Chondrocyte (in vitro differentiated cells): ENCODE measurements around the gene COLQ. TPM values are rescaled to one million over a fixed set of nuclear protein-coding genes. Genes with fewer than 3 reads are reported as not detected.
"Not testable (repeated sequence)": the region's sequence is repeated elsewhere in the genome, so short reads cannot be mapped to it uniquely, and the experiment has no call there.

Source experiments
- DNase-seq: peaks from one replicate; pipeline ENCODE4 v3.0.0; 2021; ENCODE audit warnings: mixed read lengths, low spot score
- H3K27ac Mint-ChIP-seq: one replicate; pipeline ENCODE4 v1.8.0; 2021; ENCODE audit warnings: mild to moderate bottlenecking, moderate library complexity, mixed read lengths; ENCODE audit not compliant: unreplicated experiment
- H3K27me3 Mint-ChIP-seq: 2 replicates; pipeline ENCODE4 v1.8.0; 2021; ENCODE audit warnings: low read depth, mixed read lengths
- H3K36me3 Mint-ChIP-seq: 2 replicates; pipeline ENCODE4 v1.8.0; 2021; ENCODE audit warnings: low read depth, mixed read lengths
- H3K4me1 Mint-ChIP-seq: 2 replicates; pipeline ENCODE4 v1.8.0; 2021; ENCODE audit warnings: low read depth, mild to moderate bottlenecking, mixed read lengths
- H3K4me3 Mint-ChIP-seq: one replicate; pipeline ENCODE4 v1.8.0; 2021; ENCODE audit warnings: mild to moderate bottlenecking, moderate library complexity, mixed read lengths; ENCODE audit not compliant: unreplicated experiment
- H3K9me3 Mint-ChIP-seq: 2 replicates; pipeline ENCODE4 v1.8.0; 2021; ENCODE audit warnings: low read depth, mixed read lengths
- CTCF ChIP-seq: fragments of 200-600 bp; sonication (generic); IDR thresholded peaks from 2 replicates; pipeline ENCODE4 v1.5.0; 2021; ENCODE audit warnings: antibody characterized with exemption, mild to moderate bottlenecking, moderate library complexity
- total RNA-seq: library from RNA; stranded (reverse); gene quantifications from 3 replicates; pipeline ENCODE4 v1.2.1, GENCODE V29; 2021

Gene COLQ
- total RNA-seq, 1 donor from 2014 or later = 4.2 TPM

GRCh38 chr3:15458212-15458780 is 63.2 kb downstream of the COLQ start:
- no peak for DNase-seq
- no peaks in the 10 kb centered on the region for H3K27me3 Mint-ChIP-seq
- TF ChIP-seq CTCF = no peak
- H3K36me3 Mint-ChIP-seq = peaks cover 4% of the 10 kb centered on the region
- no peak overlapping the region for H3K27ac Mint-ChIP-seq
- no peaks in the 10 kb centered on the region for H3K9me3 Mint-ChIP-seq
- H3K4me1 Mint-ChIP-seq = no peaks in the 10 kb centered on the region
- no peak overlapping the region for H3K4me3 Mint-ChIP-seq

GRCh38 chr3:15456915-15457314 is 64.6 kb downstream of the COLQ start:
- not testable (repeated sequence) for H3K36me3 Mint-ChIP-seq, H3K27me3 Mint-ChIP-seq, H3K4me3 Mint-ChIP-seq, H3K9me3 Mint-ChIP-seq, H3K27ac Mint-ChIP-seq, DNase-seq, H3K4me1 Mint-ChIP-seq

- Mint-ChIP-seq H3K9me3 (no peaks in the 10 kb centered on the region), H3K27ac (no peak overlapping the region), H3K36me3 (peaks cover 6% of the 10 kb centered on the region), H3K27me3 (no peaks in the 10 kb centered on the region), H3K4me1 (no peaks in the 10 kb centered on the region), H3K4me3 (no peak overlapping the region)
- DNase-seq = no peak
- no peak for TF ChIP-seq CTCF
Observed at GRCh38 chr3:15456321-15456720, 65.2 kb downstream of the COLQ start.

DNA sequence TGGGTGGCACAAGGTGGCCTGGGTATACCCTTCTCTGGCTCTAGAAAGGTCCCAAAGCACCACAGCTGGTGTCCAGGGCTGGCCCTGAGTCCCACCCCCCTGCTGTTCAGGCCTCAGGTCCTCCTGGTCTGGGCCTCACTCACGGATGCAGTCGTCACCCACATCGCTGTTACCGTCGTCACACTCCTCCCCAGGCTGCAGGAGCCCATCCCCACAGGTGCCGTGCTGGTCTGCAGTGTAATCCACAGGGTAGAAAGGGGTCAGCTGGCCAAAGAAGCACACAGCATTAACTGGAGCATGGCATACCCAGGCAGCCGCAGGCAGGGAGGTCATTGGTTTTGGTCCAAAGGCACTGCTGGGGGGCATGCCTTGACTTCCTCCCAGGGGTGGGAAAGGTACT is 65.8 kb downstream of the COLQ start:
- Mint-ChIP-seq H3K27ac (no peak overlapping the region), H3K4me3 (no peak overlapping the region), H3K4me1 (no peaks in the 10 kb centered on the region)

GRCh38 chr3:15454965-15455364 is 66.5 kb downstream of the COLQ start:
- no peak overlapping the region for H3K27ac Mint-ChIP-seq
- H3K27me3 Mint-ChIP-seq = no peaks in the 10 kb centered on the region
- DNase-seq = no peak
- no peaks in the 10 kb centered on the region for H3K4me1 Mint-ChIP-seq
- no peak overlapping the region for H3K4me3 Mint-ChIP-seq
- no peaks in the 10 kb centered on the region for H3K9me3 Mint-ChIP-seq
- TF ChIP-seq CTCF = no peak
- H3K36me3 Mint-ChIP-seq = peaks cover 12% of the 10 kb centered on the region

More for the DNA sequence above, 65.8 kb downstream of the COLQ start:
- Mint-ChIP-seq H3K27me3 (no peaks in the 10 kb centered on the region), H3K9me3 (no peaks in the 10 kb centered on the region), H3K36me3 (peaks cover 8% of the 10 kb centered on the region)
- DNase-seq = no peak
- TF ChIP-seq CTCF = no peak

DNA sequence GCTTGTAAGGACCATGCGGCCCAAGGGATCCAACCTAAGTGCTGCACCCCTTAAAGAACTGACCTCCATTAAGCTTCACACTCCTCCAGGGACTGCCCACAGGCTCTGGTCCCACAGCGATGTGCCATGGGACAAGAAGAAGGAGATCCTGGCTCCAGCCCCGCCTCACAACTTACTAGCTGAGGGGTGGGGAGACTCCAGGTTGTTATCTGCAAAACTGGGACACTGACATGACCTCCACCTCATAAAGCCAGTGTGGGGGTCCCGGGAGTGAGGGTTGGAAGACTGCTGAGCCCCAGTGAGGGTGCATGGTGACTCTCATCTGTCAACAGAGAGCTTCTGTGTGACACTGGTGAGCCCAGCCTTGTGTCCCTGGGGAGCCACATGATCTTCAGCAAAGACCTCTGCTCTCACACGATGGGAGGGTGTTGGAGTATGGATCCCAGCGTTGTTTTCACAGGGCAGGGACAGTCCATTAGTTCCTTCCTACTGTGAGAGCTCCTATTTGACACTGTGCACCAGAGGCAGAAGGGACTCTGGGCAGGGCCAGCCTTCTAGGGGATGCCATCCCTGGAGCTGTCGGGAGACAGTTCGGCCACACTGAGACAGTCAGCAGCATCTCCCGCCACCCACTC is 67.4 kb downstream of the COLQ start:
- no peaks in the 10 kb centered on the region for H3K9me3 Mint-ChIP-seq
- TF ChIP-seq CTCF = no peak
- DNase-seq = no peak
- no peaks in the 10 kb centered on the region for H3K27me3 Mint-ChIP-seq
- H3K4me3 Mint-ChIP-seq = no peak overlapping the region
- peaks cover 12% of the 10 kb centered on the region for H3K36me3 Mint-ChIP-seq
- H3K4me1 Mint-ChIP-seq = no peaks in the 10 kb centered on the region
- H3K27ac Mint-ChIP-seq = no peak overlapping the region
